Measurements from ENCODE around the gene FRMD4B.

- TF ChIP-seq CTCF (IDR thresholded peaks at IDR 0.05) (no peak), JUN (IDR thresholded peaks at IDR 0.05) (no peak), REST (IDR thresholded peaks at IDR 0.05) (no peak), POLR2A (IDR thresholded peaks at IDR 0.05; ENCODE audit: low read length) (no peak), MAZ (IDR thresholded peaks at IDR 0.05; ENCODE audit: borderline replicate concordance, low read depth, low read length) (no peak), HDAC2 (IDR thresholded peaks at IDR 0.05) (no peak)
These were observed 19.2 kb upstream of the FRMD4B start for GRCh38 chr3:69405067-69405466.

Measured in A549 (cell line).